ENCODE measurements around the gene TRIM24.

GRCh38 chr7:138588986-138589385 is 128.9 kb downstream of the TRIM24 start:
- TF ChIP-seq EZH2 (IDR thresholded peaks at IDR 0.05; ENCODE audit: borderline replicate concordance, control insufficient read depth, low read depth, low read length), result no peak
- no peak for TF ChIP-seq CTCF (IDR thresholded peaks at IDR 0.05 in 2 of 3, conservative IDR thresholded peaks at IDR 0.05 in 1 of 3; ENCODE audit: control insufficient read depth in 2 of 3, extremely low read depth in 1 of 3, insufficient read depth in 1 of 3, low read depth in 3 of 3, low read length in 3 of 3)
- TF ChIP-seq EP300 (IDR thresholded peaks at IDR 0.05; ENCODE audit: borderline replicate concordance in 1 of 2, control insufficient read depth in 1 of 2, low read depth in 2 of 2, low read length in 2 of 2), result no peak
- no peak for TF ChIP-seq POU2F2 (IDR thresholded peaks at IDR 0.05; ENCODE audit: borderline replicate concordance, low read depth, low read length)

Data from GM12878 (cell line).